Choroid plexus epithelial cell (primary cell): ENCODE data around the gene RIMOC1.
"Not testable (repeated sequence)": the region's sequence is repeated elsewhere in the genome, so short reads cannot be mapped to it uniquely, and the experiment has no call there.

Experiments
- DNase-seq: peaks from one replicate; pipeline ENCODE4 v3.0.0-alpha.2; 2010; ENCODE audit warnings: low read depth
- H3K4me3 ChIP-seq: 2 replicates; pipeline ENCODE4 v1.5.1; 2011; ENCODE audit warnings: low read depth, mild to moderate bottlenecking, control low read depth, low read length, moderate library complexity
- TF ChIP-seq, protein P1 (sequence below): conservative IDR thresholded peaks from 2 replicates; pipeline ENCODE4 v1.5.1; 2011; ENCODE audit warnings: low read depth, mild to moderate bottlenecking, control low read depth, inconsistent platforms, low read length, moderate library complexity

RIMOC1 gene

DNA sequence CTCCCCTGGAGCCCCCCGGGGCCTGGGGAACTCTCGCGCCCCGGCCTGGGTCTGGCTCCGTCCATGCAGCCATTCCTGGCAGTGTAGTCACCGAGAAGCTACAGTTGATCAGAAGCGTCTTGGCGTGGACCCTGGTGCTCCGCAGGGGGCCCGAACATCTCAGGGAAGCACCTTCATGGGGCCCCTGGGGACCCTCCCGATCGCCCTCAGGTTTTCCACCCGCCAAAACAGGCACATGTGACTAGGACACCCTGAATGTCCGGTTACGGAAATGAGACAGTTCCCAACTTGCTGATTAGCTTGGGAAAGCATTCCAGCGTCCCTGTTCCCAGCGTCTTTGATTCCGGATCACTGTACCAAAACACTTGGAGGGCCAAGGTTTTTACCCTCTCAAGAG lies 21.4 kb downstream of the RIMOC1 start:
- TF ChIP-seq, protein P1, sequence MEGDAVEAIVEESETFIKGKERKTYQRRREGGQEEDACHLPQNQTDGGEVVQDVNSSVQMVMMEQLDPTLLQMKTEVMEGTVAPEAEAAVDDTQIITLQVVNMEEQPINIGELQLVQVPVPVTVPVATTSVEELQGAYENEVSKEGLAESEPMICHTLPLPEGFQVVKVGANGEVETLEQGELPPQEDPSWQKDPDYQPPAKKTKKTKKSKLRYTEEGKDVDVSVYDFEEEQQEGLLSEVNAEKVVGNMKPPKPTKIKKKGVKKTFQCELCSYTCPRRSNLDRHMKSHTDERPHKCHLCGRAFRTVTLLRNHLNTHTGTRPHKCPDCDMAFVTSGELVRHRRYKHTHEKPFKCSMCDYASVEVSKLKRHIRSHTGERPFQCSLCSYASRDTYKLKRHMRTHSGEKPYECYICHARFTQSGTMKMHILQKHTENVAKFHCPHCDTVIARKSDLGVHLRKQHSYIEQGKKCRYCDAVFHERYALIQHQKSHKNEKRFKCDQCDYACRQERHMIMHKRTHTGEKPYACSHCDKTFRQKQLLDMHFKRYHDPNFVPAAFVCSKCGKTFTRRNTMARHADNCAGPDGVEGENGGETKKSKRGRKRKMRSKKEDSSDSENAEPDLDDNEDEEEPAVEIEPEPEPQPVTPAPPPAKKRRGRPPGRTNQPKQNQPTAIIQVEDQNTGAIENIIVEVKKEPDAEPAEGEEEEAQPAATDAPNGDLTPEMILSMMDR = no peak
- DNase-seq = peak; percentile 33
- H3K4me3 ChIP-seq = peak overlapping the region; percentile 74

- no peak overlapping the region for H3K4me3 ChIP-seq
- DNase-seq = no peak
- TF ChIP-seq, protein P1 = no peak
Observed at GRCh38 chr5:41927604-41928003, 23.5 kb downstream of the RIMOC1 start.

DNA sequence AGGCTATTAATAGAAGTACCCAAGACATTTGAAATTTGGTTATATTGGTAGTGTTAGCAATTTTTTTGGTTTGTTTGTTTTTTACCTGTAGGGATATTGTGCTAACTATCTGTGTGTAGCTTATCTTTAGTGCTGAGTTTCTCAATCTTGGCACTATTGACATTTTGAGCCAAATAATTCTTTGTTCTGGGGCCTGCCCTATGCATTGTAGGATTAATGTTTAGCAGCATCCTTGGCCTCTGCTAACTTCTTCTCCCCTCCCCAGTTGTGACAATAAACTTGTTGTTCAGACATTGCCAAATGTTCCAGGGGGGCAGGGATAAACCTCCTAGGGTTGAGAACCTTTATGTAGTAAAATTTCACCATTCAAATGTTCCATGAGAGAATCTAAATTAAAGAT lies 24.9 kb downstream of the RIMOC1 start:
- TF ChIP-seq, protein P1 = no peak
- no peak for DNase-seq
- no peak overlapping the region for H3K4me3 ChIP-seq

- no peak overlapping the region for H3K4me3 ChIP-seq
- DNase-seq = no peak
- TF ChIP-seq, protein P1 = no peak
Observed at GRCh38 chr5:41932770-41933169, 28.6 kb downstream of the RIMOC1 start.

GRCh38 chr5:41935544-41935943 lies 31.4 kb downstream of the RIMOC1 start:
- TF ChIP-seq, protein P1 = no peak
- no peak overlapping the region for H3K4me3 ChIP-seq
- no peak for DNase-seq

DNA sequence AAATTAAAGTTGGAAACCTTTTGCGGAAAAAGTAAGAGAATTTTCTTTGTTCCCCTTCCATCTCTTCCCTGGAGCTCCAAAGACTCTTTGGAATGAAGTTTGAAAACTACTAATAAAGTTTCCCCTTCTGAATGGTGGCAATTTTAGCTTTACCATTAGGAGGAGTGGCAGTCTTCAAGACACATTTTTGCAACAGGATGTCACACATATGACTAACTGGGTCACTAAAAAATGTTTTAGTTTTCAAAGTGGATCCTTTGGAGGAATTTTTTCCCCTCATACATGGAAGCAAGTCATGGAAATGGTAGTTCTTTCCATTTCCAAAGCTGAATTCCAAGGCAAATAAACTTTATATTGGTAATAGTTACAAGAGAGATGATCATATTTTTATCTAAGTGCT lies 36.5 kb downstream of the RIMOC1 start:
- TF ChIP-seq, protein P1 = no peak
- DNase-seq = no peak
- no peak overlapping the region for H3K4me3 ChIP-seq

DNA sequence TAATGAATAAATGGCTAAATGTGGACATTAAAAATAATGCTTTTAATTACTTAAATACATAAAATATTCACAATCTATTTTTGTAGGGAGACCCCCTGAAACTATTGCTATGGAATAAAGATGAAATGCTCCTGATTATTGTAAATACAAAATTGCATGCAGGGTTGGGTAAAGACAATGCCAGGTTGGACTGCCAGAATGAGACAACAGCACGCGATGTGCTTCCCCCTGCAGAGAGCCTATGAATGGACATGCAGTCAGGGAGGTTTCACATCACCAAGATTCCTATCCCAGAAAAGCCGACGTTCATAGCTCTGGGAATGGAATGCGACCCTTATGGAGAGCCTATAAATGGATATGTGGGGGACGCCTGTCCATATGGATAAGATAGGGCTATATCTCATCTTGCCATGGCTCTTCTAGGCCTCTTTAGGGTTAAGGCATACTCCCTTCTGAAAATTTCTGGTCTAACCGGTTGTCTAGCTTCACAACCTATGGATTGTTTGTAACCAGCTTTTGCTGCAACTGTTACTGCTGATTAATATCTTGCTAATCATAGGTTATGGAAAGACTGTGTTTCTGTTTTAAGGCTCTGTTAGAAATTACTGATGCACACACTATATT lies 41.3 kb downstream of the RIMOC1 start:
- not testable (repeated sequence) for DNase-seq, H3K4me3 ChIP-seq
